B cell (primary cell): ENCODE results near the gene CHST15. TPM values are rescaled to one million over a fixed set of nuclear protein-coding genes. Genes with fewer than 3 reads are reported as not detected.
"Not testable (repeated sequence)": the region's sequence is repeated elsewhere in the genome, so short reads cannot be mapped to it uniquely, and the experiment has no call there.

ENCODE experiments used
- ATAC-seq: fragments of 200-7000 bp; cut with Tn5 transposase; one replicate; pipeline ENCODE4 v1.10.0; 2021; ENCODE audit warnings: low read depth, mild to moderate bottlenecking, moderate number of reproducible peaks, moderate library complexity
- CTCF ChIA-PET: fragments of 350-600 bp; sonication (Branson Sonifier 250); formaldehyde crosslinking; loops from one replicate; lab custom pipeline; 2021; ENCODE audit warnings: antibody characterized with exemption, inconsistent platforms; lab: Charles Lee
- POLR2A ChIA-PET: fragments of 350-600 bp; sonication (Branson Sonifier 250); formaldehyde crosslinking; loops from one replicate; lab custom pipeline; 2021; ENCODE audit warnings: antibody characterized with exemption; lab: Charles Lee
- DNase-seq: peaks from one replicate; pipeline ENCODE4 v3.0.0; 2013
- H2AFZ ChIP-seq: 2 replicates; pipeline ENCODE4 v1.6.1; 2012; ENCODE audit warnings: mild to moderate bottlenecking, low read depth, low read length; ENCODE audit not compliant: insufficient read depth, poor library complexity, severe bottlenecking
- H3K27ac ChIP-seq, 2 donors: 1 replicate in 1 of 2; 2 replicates in 1 of 2; pipeline ENCODE4 v1.5.1; 2012 to 2013; ENCODE audit warnings: low read length in 2 of 2, mild to moderate bottlenecking in 2 of 2, moderate library complexity in 1 of 2
- H3K27me3 ChIP-seq, 4 experiments: fragments of 200-600 bp in 1 of 4; sonication (generic) in 1 of 4; replicated peaks in 1 of 4; 1 replicate in 2 of 4; 2 replicates in 2 of 4; pipeline versions ENCODE4 v1.6.1 to v1.7.0; 2013 to 2016; ENCODE audit warnings: low read length in 3 of 4, mild to moderate bottlenecking in 2 of 4, mixed read lengths in 1 of 4, moderate library complexity in 1 of 4; ENCODE audit not compliant: insufficient read depth in 4 of 4, control insufficient read depth in 3 of 4; ENCODE audit errors: control extremely low read depth in 1 of 4
- H3K36me3 ChIP-seq, 2 experiments: replicated peaks in 1 of 2; 1 replicate in 1 of 2; 2 replicates in 1 of 2; pipeline versions ENCODE4 v1.6.1 to v1.7.1; 2013; ENCODE audit warnings: low read length in 1 of 2; ENCODE audit not compliant: insufficient read depth in 2 of 2, control insufficient read depth in 1 of 2; ENCODE audit errors: control extremely low read depth in 1 of 2, extremely low read depth in 1 of 2
- H3K4me1 ChIP-seq, 2 donors: fragments of 200-600 bp in 1 of 2; sonication (generic) in 1 of 2; 1 replicate in 1 of 2; 2 replicates in 1 of 2; pipeline versions ENCODE4 v1.5.1 to v1.6.1; 2013 to 2017; ENCODE audit warnings: low read length in 2 of 2; ENCODE audit not compliant: control insufficient read depth in 2 of 2, insufficient read depth in 2 of 2
- H3K4me2 ChIP-seq: replicated peaks from 2 replicates; pipeline ENCODE3; 2012; ENCODE audit warnings: mild to moderate bottlenecking, low read depth, low read length; ENCODE audit not compliant: poor library complexity, severe bottlenecking
- H3K4me3 ChIP-seq, 5 experiments: fragments of 200-600 bp in 1 of 5; sonication (generic) in 1 of 5; 1 replicate in 3 of 5; 2 replicates in 2 of 5; pipeline versions ENCODE4 v1.5.1 to v1.7.0; 2011 to 2016; ENCODE audit warnings: low read length in 4 of 5, mild to moderate bottlenecking in 4 of 5, low read depth in 2 of 5, control low read depth in 1 of 5, moderate library complexity in 1 of 5; ENCODE audit not compliant: insufficient read depth in 1 of 5; ENCODE audit errors: control extremely low read depth in 1 of 5, extremely low read depth in 1 of 5
- H3K79me2 ChIP-seq: fragments of 200-600 bp; sonication (generic); one replicate; pipeline ENCODE4 v1.6.0; 2016; ENCODE audit warnings: low read length; ENCODE audit not compliant: control insufficient read depth, insufficient read depth
- H3K9ac ChIP-seq: fragments of 200-600 bp; sonication (generic); 2 replicates; pipeline ENCODE4 v1.6.1; 2017; ENCODE audit warnings: mild to moderate bottlenecking, low read length, moderate library complexity
- H3K9me3 ChIP-seq, 3 donors: one replicate each; pipeline versions ENCODE4 v1.6.1 to v1.7.1; 2013; ENCODE audit warnings: low read length in 2 of 3; ENCODE audit not compliant: control insufficient read depth in 2 of 3, insufficient read depth in 1 of 3; ENCODE audit errors: control extremely low read depth in 1 of 3
- H4K20me1 ChIP-seq: 2 replicates; pipeline ENCODE4 v1.6.0; 2012; ENCODE audit warnings: mild to moderate bottlenecking, low read length; ENCODE audit not compliant: insufficient read depth, control insufficient read depth, poor library complexity, severe bottlenecking
- H3K27ac Mint-ChIP-seq: one replicate; pipeline ENCODE4 v1.8.0; 2021; ENCODE audit warnings: mixed read lengths
- H3K27me3 Mint-ChIP-seq: one replicate; pipeline ENCODE4 v1.8.0; 2021; ENCODE audit warnings: mixed read lengths
- H3K4me1 Mint-ChIP-seq: one replicate; pipeline ENCODE4 v1.8.0; 2021; ENCODE audit warnings: mixed read lengths
- H3K4me3 Mint-ChIP-seq: one replicate; pipeline ENCODE4 v1.8.0; 2021; ENCODE audit warnings: mixed read lengths
- H3K9me3 Mint-ChIP-seq: one replicate; pipeline ENCODE4 v1.8.0; 2022; ENCODE audit warnings: mixed read lengths; ENCODE audit not compliant: insufficient read depth
- CTCF ChIP-seq: fragments of 200-600 bp; IDR thresholded peaks from one replicate; pipeline ENCODE4 v1.8.0; 2022; ENCODE audit warnings: antibody characterized with exemption, mild to moderate bottlenecking
- EZH2 ChIP-seq: IDR thresholded peaks from 2 replicates; pipeline ENCODE4 v1.6.1; 2012; ENCODE audit warnings: borderline replicate concordance, low read depth, mild to moderate bottlenecking, moderate library complexity, low read length; ENCODE audit not compliant: insufficient read depth, poor library complexity, severe bottlenecking
- WGBS: methylation state at CpG from one replicate; pipeline ENCODE4 v1.1.5; 2013; ENCODE audit warnings: missing lambda C conversion rate; ENCODE audit not compliant: insufficient coverage; 5-methylcytosine and 5-hydroxymethylcytosine counted together
- intact Hi-C: fragments of 100-400 bp; cut with micrococcal nuclease; formaldehyde crosslinking; loops from one replicate; pipeline ENCODE4 v1.10.0; 2022
- polyA plus RNA-seq: library from polyadenylated mRNA; depleted of rRNA; stranded (reverse); fragments of >200 nt; gene quantifications from 2 replicates; pipeline ENCODE4 v1.2.3, GENCODE V29; 2012
- total RNA-seq, 2 donors: library from RNA; stranded (reverse); fragments of 120-200 nt in 1 of 2; gene quantifications; 1 replicate in 1 of 2; 2 replicates in 1 of 2; pipeline versions ENCODE4 v1.2.3 to v1.2.4, GENCODE V29; 2013 to 2022

The CHST15 gene
- total and polyA plus RNA-seq, 2 donors (not counting 1 experiment from before 2014, with no cell fraction given): 17.9 to 75.4 TPM

GRCh38 chr10:124035306-124035927 lies 58.0 kb downstream of the CHST15 start:
- H3K4me3 ChIP-seq: peak overlapping the region in 3 of 5 experiments; percentile 30 to 47 (median 40)
- peaks cover 19 to 41% of the 10 kb centered on the region in 2 donors for H3K4me1 ChIP-seq
- Mint-ChIP-seq H3K4me1 (peaks cover 26% of the 10 kb centered on the region), H3K27ac (peak overlapping the region; percentile 98), H3K9me3 (no peaks in the 10 kb centered on the region), H3K4me3 (peak overlapping the region; percentile 85), H3K27me3 (no peaks in the 10 kb centered on the region)
- peak overlapping the region; percentile 70 for H2AFZ ChIP-seq
- ChIA-PET CTCF (interaction anchor here (0.9 to 2.6 kb wide), 14 partner anchors 9 to 354 kb away, joined by 3 to 22 read pairs (median 6); partner anchors contain the start of gene CHST15), POLR2A (interaction anchor here (0.6 to 1.7 kb wide), 12 partner anchors 11 to 196 kb away, joined by 3 to 40 read pairs (median 6); partner anchors contain the start of gene CHST15)
- TF ChIP-seq CTCF (no peak), EZH2 (no peak)
- intact Hi-C loops: loop anchor here (1.0 to 5.0 kb wide), 3 partner anchors 8 to 57 kb away; no protein-coding TSS in a partner anchor
- H3K36me3 ChIP-seq: peaks cover 0 to 46% of the 10 kb centered on the region in 2 experiments
- 67% methylated on average over 6 of the region's 6 CpGs for WGBS
- H3K27ac ChIP-seq: peak overlapping the region; percentile 79 to 85
- no peaks in the 10 kb centered on the region for H4K20me1 ChIP-seq
- peaks cover 17% of the 10 kb centered on the region for H3K79me2 ChIP-seq
- peak overlapping the region; percentile 55 for H3K9ac ChIP-seq
- DNase-seq (no peak), ATAC-seq (no peak)
- peak overlapping the region; percentile 76 for H3K4me2 ChIP-seq
- no peaks in the 10 kb centered on the region for H3K9me3 ChIP-seq
- H3K27me3 ChIP-seq: no peaks in the 10 kb centered on the region

GRCh38 chr10:124034576-124035305 lies 58.7 kb downstream of the CHST15 start:
- H3K9me3 ChIP-seq, H3K9me3 Mint-ChIP-seq, POLR2A ChIA-PET, H3K9ac ChIP-seq, DNase-seq, H3K27me3 ChIP-seq, H3K4me2 ChIP-seq, H3K27ac ChIP-seq, H3K27me3 Mint-ChIP-seq, ATAC-seq, CTCF ChIA-PET, H4K20me1 ChIP-seq, H3K4me3 Mint-ChIP-seq, H3K27ac Mint-ChIP-seq, H2AFZ ChIP-seq, H3K4me3 ChIP-seq: not testable (repeated sequence)
- intact Hi-C loops: loop anchor here (1.0 to 5.0 kb wide), 3 partner anchors 9 to 58 kb away; no protein-coding TSS in a partner anchor
- H3K36me3 ChIP-seq: peaks cover 0 to 40% of the 10 kb centered on the region in 2 experiments
- peaks cover 26% of the 10 kb centered on the region for H3K4me1 Mint-ChIP-seq
- H3K79me2 ChIP-seq: peaks cover 15% of the 10 kb centered on the region
- peaks cover 19 to 41% of the 10 kb centered on the region in 2 donors for H3K4me1 ChIP-seq
- 88% methylated on average over 15 of the region's 25 CpGs for WGBS
